Measurements from ENCODE around the gene EGLN2.

GRCh38 chr19:40763963-40764362 lies 35.0 kb upstream of the EGLN2 start:
- TF ChIP-seq CTCF (IDR thresholded peaks at IDR 0.05) (no peak), POLR2A (IDR thresholded peaks at IDR 0.05) (no peak), POLR2AphosphoS5 (IDR thresholded peaks at IDR 0.05) (no peak)

All from sigmoid colon (tissue), 4 donors.